ENCODE measurements around the gene ATXN2.

ATXN2 gene

GRCh38 chr12:111417784-111418593 is 181.1 kb downstream of the ATXN2 start:
- Histone ChIP-seq H3K9me3 (ENCODE audit: severe bottlenecking) (no peaks in the 10 kb centered on the region), H3K4me3 (ENCODE audit: low read depth, low read length) (no peak overlapping the region), H3K27ac (no peak overlapping the region), H3K27me3 (ENCODE audit: insufficient read depth, low read depth, severe bottlenecking) (no peaks in the 10 kb centered on the region), H3K36me3 (no peaks in the 10 kb centered on the region; the same call in none of the 2 replicates)
- TF ChIP-seq, protein P1, sequence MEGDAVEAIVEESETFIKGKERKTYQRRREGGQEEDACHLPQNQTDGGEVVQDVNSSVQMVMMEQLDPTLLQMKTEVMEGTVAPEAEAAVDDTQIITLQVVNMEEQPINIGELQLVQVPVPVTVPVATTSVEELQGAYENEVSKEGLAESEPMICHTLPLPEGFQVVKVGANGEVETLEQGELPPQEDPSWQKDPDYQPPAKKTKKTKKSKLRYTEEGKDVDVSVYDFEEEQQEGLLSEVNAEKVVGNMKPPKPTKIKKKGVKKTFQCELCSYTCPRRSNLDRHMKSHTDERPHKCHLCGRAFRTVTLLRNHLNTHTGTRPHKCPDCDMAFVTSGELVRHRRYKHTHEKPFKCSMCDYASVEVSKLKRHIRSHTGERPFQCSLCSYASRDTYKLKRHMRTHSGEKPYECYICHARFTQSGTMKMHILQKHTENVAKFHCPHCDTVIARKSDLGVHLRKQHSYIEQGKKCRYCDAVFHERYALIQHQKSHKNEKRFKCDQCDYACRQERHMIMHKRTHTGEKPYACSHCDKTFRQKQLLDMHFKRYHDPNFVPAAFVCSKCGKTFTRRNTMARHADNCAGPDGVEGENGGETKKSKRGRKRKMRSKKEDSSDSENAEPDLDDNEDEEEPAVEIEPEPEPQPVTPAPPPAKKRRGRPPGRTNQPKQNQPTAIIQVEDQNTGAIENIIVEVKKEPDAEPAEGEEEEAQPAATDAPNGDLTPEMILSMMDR (IDR thresholded peaks at IDR 0.05; ENCODE audit: low read depth, low read length) = no peak
- DNase-seq = no peak

GRCh38 chr12:111417290-111417689 is 181.8 kb downstream of the ATXN2 start:
- Histone ChIP-seq H3K36me3 (no peaks in the 10 kb centered on the region; the same call in none of the 2 replicates), H3K4me3 (ENCODE audit: low read depth, low read length) (no peak overlapping the region), H3K27ac (no peak overlapping the region), H3K27me3 (ENCODE audit: insufficient read depth, low read depth, severe bottlenecking) (no peaks in the 10 kb centered on the region), H3K9me3 (ENCODE audit: severe bottlenecking) (no peaks in the 10 kb centered on the region)
- TF ChIP-seq, protein P1 (IDR thresholded peaks at IDR 0.05; ENCODE audit: low read depth, low read length) = no peak
- no peak for DNase-seq

DNA sequence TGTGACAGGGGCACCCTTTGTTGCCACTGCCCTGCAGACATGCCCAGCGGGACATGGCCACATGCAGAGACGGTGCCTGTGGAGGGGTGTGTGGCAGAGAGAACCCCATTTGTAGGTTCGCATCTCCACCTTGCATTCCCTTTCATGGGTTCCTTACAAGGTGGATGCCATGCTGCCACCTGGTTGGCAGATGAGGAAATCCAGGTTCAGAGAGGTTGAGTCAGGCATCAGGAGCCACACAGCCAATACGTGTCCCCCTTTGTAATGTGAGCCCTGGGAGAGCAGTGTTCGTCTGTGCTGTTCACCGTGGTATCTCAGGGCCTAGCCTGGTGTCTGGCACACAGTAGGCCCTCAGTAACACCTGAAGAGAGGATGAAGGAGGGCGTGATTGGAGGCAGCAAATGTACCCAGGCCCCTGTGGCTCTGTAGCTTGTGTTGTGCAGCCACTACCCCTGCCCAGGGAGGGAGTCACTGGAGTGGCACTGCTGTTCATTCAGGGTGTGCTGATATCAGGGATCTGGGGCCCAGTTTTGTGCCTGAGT is 184.3 kb downstream of the ATXN2 start:
- H3K4me3 ChIP-seq (ENCODE audit: low read depth, low read length) = no peak overlapping the region
- TF ChIP-seq, protein P1 (IDR thresholded peaks at IDR 0.05; ENCODE audit: low read depth, low read length) = no peak
- DNase-seq = no peak
- H3K27ac ChIP-seq = no peak overlapping the region
- no peaks in the 10 kb centered on the region for H3K9me3 ChIP-seq (ENCODE audit: severe bottlenecking)
- H3K27me3 ChIP-seq (ENCODE audit: insufficient read depth, low read depth, severe bottlenecking) = no peaks in the 10 kb centered on the region
- H3K36me3 ChIP-seq = no peaks in the 10 kb centered on the region

DNA sequence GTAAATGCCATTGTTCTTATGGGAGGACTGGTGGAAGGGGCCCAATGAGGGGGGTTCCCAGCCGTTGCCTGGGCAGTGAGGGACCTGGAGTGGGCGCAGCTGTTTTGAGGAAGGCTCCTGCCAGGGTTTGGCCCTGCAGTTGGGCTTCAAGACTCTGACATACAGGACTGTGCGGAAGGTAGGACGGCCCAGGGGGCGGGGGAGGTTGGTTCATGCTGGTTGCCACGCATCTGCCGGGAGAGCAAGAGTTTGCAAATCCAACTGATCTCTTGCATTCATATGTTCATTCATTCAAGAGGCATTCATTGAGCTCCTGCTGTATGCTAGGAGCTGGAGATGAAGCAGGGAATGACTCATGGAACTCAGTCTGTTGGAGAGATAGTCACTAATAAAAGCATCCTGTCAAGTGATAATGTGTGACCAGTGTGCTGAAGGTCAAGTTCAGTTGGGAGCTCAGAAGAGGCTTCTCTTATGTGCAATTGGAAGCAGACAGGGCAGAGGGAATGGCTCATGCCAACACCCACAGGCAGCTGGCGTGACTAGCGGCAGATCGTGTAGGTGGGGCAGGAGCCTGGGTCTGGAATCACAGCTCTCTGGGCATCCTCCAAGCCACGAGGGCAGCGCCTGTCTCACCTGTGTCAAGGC is 185.6 kb downstream of the ATXN2 start:
- Histone ChIP-seq H3K27ac (no peak overlapping the region), H3K4me3 (ENCODE audit: low read depth, low read length) (no peak overlapping the region), H3K9me3 (ENCODE audit: severe bottlenecking) (no peaks in the 10 kb centered on the region), H3K36me3 (no peaks in the 10 kb centered on the region), H3K27me3 (ENCODE audit: insufficient read depth, low read depth, severe bottlenecking) (no peaks in the 10 kb centered on the region)
- DNase-seq = no peak
- TF ChIP-seq, protein P1 (IDR thresholded peaks at IDR 0.05; ENCODE audit: low read depth, low read length) = no peak

DNA sequence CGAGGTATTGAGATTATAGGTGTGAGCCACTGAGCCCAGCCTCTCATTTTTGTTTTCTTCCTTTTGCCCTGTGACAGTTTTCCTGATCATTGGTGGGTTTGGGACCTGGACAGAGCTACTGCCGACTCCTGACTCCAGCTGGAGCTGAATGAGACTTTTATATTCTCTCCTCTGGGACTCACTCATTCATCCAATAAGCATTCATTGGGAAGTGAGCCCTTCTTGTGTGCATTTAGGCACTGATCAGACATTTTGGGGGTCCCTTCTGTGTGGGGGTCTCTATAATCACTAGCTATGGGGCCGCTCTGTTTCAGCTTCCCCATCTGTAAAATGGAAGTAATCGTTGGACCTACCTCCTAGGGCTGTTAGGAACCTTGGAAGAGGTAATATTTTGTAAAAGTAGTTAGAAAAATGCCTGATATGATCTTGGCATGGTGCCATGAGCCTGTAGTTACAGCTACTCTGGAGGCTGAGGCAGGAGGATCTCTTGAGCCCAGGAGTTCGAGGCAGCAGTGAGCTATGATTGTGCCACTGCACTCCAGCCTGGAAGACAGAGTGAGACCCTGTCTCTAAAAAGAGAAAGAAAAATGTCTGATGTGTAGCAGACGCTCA is 186.2 kb downstream of the ATXN2 start:
- H3K27ac ChIP-seq = no peak overlapping the region
- TF ChIP-seq, protein P1 (IDR thresholded peaks at IDR 0.05; ENCODE audit: low read depth, low read length) = no peak
- no peaks in the 10 kb centered on the region for H3K9me3 ChIP-seq (ENCODE audit: severe bottlenecking)
- no peak overlapping the region for H3K4me3 ChIP-seq (ENCODE audit: low read depth, low read length)
- no peaks in the 10 kb centered on the region for H3K36me3 ChIP-seq
- DNase-seq = no peak
- no peaks in the 10 kb centered on the region for H3K27me3 ChIP-seq (ENCODE audit: insufficient read depth, low read depth, severe bottlenecking)
